GM23338 (cell line): Measurements from ENCODE around the gene GPR39. TPM values are rescaled to one million over a fixed set of nuclear protein-coding genes. Genes with fewer than 3 reads are reported as not detected.

Experiments
- ATAC-seq: fragments of 200-7000 bp; cut with Tn5 transposase; 3 replicates; pipeline ENCODE4 v1.9.1; 2020
- DNase-seq: peaks from one replicate; pipeline ENCODE4 v3.0.0-alpha.2; 2015; ENCODE audit warnings: low spot score
- H2AFZ ChIP-seq: fragments of 200-600 bp; sonication (generic); 2 replicates; pipeline ENCODE4 v1.8.0; 2016; ENCODE audit warnings: antibody characterized with exemption, mild to moderate bottlenecking, moderate library complexity
- H3F3A ChIP-seq: fragments of 200-600 bp; sonication (generic); replicated peaks from 2 replicates; pipeline ENCODE4 v1.8.0; 2017; ENCODE audit warnings: antibody characterized with exemption, mixed run types, low read depth
- H3K27ac ChIP-seq: fragments of 200-600 bp; sonication (generic); 2 replicates; pipeline ENCODE4 v1.6.1; 2016; ENCODE audit warnings: low read depth
- H3K27me3 ChIP-seq: fragments of 200-600 bp; sonication (generic); 2 replicates; pipeline ENCODE4 v1.8.0; 2016; ENCODE audit warnings: mild to moderate bottlenecking, mixed run types, moderate library complexity; ENCODE audit not compliant: insufficient read depth
- H3K36me3 ChIP-seq: fragments of 200-600 bp; sonication (generic); 2 replicates; pipeline ENCODE4 v1.8.0; 2016; ENCODE audit warnings: mild to moderate bottlenecking; ENCODE audit not compliant: insufficient read depth
- H3K4me1 ChIP-seq: fragments of 200-600 bp; sonication (generic); 2 replicates; pipeline ENCODE4 v1.8.0; 2016; ENCODE audit warnings: mild to moderate bottlenecking, moderate library complexity; ENCODE audit not compliant: insufficient read depth
- H3K4me2 ChIP-seq: fragments of 200-600 bp; sonication (generic); 2 replicates; pipeline ENCODE4 v1.7.1; 2017; ENCODE audit warnings: mixed run types
- H3K4me3 ChIP-seq: fragments of 200-600 bp; sonication (generic); 2 replicates; pipeline ENCODE4 v1.6.1; 2016; ENCODE audit warnings: mixed run types
- H3K79me2 ChIP-seq: fragments of 200-600 bp; sonication (generic); replicated peaks from 2 replicates; pipeline ENCODE4 v1.8.0; 2017; ENCODE audit warnings: mild to moderate bottlenecking; ENCODE audit not compliant: insufficient read depth
- H3K9me2 ChIP-seq: fragments of 200-600 bp; sonication (generic); 2 replicates; pipeline ENCODE4 v1.8.0; 2017; ENCODE audit not compliant: insufficient read depth
- H4K20me1 ChIP-seq: fragments of 200-600 bp; sonication (generic); replicated peaks from 2 replicates; pipeline ENCODE4 v1.8.0; 2017; ENCODE audit warnings: mild to moderate bottlenecking; ENCODE audit not compliant: insufficient read depth
- H3K27ac Mint-ChIP-seq: 2 replicates; pipeline ENCODE4 v1.8.0; 2020; ENCODE audit warnings: inconsistent platforms, mild to moderate bottlenecking, moderate library complexity, mixed read lengths
- H3K27me3 Mint-ChIP-seq: 3 replicates; pipeline ENCODE4 v1.8.0; 2022; ENCODE audit warnings: low read depth, mild to moderate bottlenecking, moderate library complexity, mixed read lengths, inconsistent platforms; ENCODE audit not compliant: insufficient read depth, poor library complexity
- H3K36me3 Mint-ChIP-seq: 3 replicates; pipeline ENCODE4 v1.8.0; 2021; ENCODE audit warnings: low read depth, mild to moderate bottlenecking, inconsistent platforms, moderate library complexity, mixed read lengths
- H3K4me1 Mint-ChIP-seq: 3 replicates; pipeline ENCODE4 v1.8.0; 2020; ENCODE audit warnings: mild to moderate bottlenecking, inconsistent platforms, mixed read lengths
- H3K4me3 Mint-ChIP-seq: 3 replicates; pipeline ENCODE4 v1.8.0; 2021; ENCODE audit warnings: moderate library complexity, mild to moderate bottlenecking, inconsistent platforms, mixed read lengths
- H3K9me3 Mint-ChIP-seq: 3 replicates; pipeline ENCODE4 v1.8.0; 2020; ENCODE audit warnings: moderate library complexity, mild to moderate bottlenecking, inconsistent platforms, mixed read lengths
- CREB1 ChIP-seq: fragments of 250-450 bp; sonication (Bioruptor Pico); IDR thresholded peaks from 2 replicates; pipeline ENCODE4 v1.5.0; 2020; ENCODE audit warnings: low read depth, mild to moderate bottlenecking, moderate library complexity
- CTCF ChIP-seq, 2 experiments: fragments of 200-600 bp in 1 of 2; sonication (generic) in 1 of 2; conservative IDR thresholded peaks; 2 replicates each; pipeline versions ENCODE4 v1.5.1 to v1.6.1; 2016 to 2017; ENCODE audit warnings: antibody characterized with exemption in 2 of 2, low read depth in 2 of 2, mild to moderate bottlenecking in 2 of 2, moderate library complexity in 1 of 2
- ETS1 ChIP-seq: IDR thresholded peaks from 2 replicates; pipeline ENCODE4 v1.6.1; 2016; ENCODE audit warnings: antibody characterized with exemption
- EZH2 ChIP-seq: fragments of 200-600 bp; sonication (generic); IDR thresholded peaks from one replicate; pipeline ENCODE4 v1.8.0; 2017; ENCODE audit warnings: antibody characterized with exemption, mild to moderate bottlenecking, low read depth; ENCODE audit not compliant: unreplicated experiment
- EZH2phosphoT487 ChIP-seq: fragments of 200-600 bp; sonication (generic); IDR thresholded peaks from one replicate; pipeline ENCODE4 v1.8.1; 2018; ENCODE audit warnings: antibody characterized with exemption; ENCODE audit not compliant: unreplicated experiment
- JUNB ChIP-seq: IDR thresholded peaks from one replicate; pipeline ENCODE4 v1.6.1; 2016; ENCODE audit warnings: antibody characterized with exemption; ENCODE audit not compliant: unreplicated experiment
- POLR2AphosphoS5 ChIP-seq: IDR thresholded peaks from 2 replicates; pipeline ENCODE4 v1.6.1; 2016; ENCODE audit warnings: antibody characterized with exemption, low read depth
- REST ChIP-seq: IDR thresholded peaks from one replicate; pipeline ENCODE4 v1.6.1; 2018; ENCODE audit warnings: antibody characterized with exemption; ENCODE audit not compliant: unreplicated experiment
- STAT1 ChIP-seq: IDR thresholded peaks from one replicate; pipeline ENCODE4 v1.6.1; 2016; ENCODE audit warnings: antibody characterized with exemption; ENCODE audit not compliant: unreplicated experiment
- ZNF114 ChIP-seq: fragments of 250-450 bp; sonication (Bioruptor Pico); IDR thresholded peaks from 2 replicates; pipeline ENCODE4 v1.5.0; 2020; ENCODE audit warnings: mild to moderate bottlenecking, moderate library complexity
- ZNF331 ChIP-seq: fragments of 250-450 bp; sonication (Bioruptor Pico); IDR thresholded peaks from 2 replicates; pipeline ENCODE4 v1.5.0; 2020; ENCODE audit warnings: low read depth, mild to moderate bottlenecking, moderate library complexity
- ZNF462 ChIP-seq: fragments of 250-450 bp; sonication (Bioruptor Pico); IDR thresholded peaks from 2 replicates; pipeline ENCODE4 v1.5.0; 2020; ENCODE audit warnings: mild to moderate bottlenecking, moderate library complexity
- polyA plus RNA-seq: library from polyadenylated mRNA; unstranded; fragments of >200 nt; fragmentation: Nextera tagmentation; extraction: Ambion mirVana; gene quantifications from 2 replicates; pipeline ENCODE4 v1.2.1, GENCODE V29; 2016
- total RNA-seq: library from RNA; depleted of rRNA; stranded (reverse); fragments of >200 nt; shearing (Covaris generic); gene quantifications from 2 replicates; pipeline ENCODE4 v1.2.3, GENCODE V29; 2014

GPR39 gene
- total and polyA plus RNA-seq, 2 experiments from 2014 or later, result 0.55 to 1.9 TPM

- no peak overlapping the region for H3K4me2 ChIP-seq
- no peaks in the 10 kb centered on the region for H3K36me3 ChIP-seq
- peaks cover 34% of the 10 kb centered on the region for H3K9me2 ChIP-seq
- Mint-ChIP-seq H3K9me3 (peaks cover 3% of the 10 kb centered on the region; the same call in 1 of the 3 replicates), H3K27me3 (peaks cover 5% of the 10 kb centered on the region), H3K36me3 (no peaks in the 10 kb centered on the region), H3K4me3 (no peak overlapping the region), H3K4me1 (peaks cover 17% of the 10 kb centered on the region), H3K27ac (no peak overlapping the region)
- H3K27me3 ChIP-seq, result no peaks in the 10 kb centered on the region
- H3K79me2 ChIP-seq, result no peaks in the 10 kb centered on the region
- TF ChIP-seq ETS1 (no peak), CTCF (conservative IDR thresholded peaks at IDR 0.05; ENCODE audit: low read depth in 2 of 2) (no peak), EZH2 (no peak), REST (no peak), ZNF331 (CRISPR knock-in tag) (no peak), STAT1 (no peak), POLR2AphosphoS5 (no peak), ZNF462 (CRISPR knock-in tag) (no peak), EZH2phosphoT487 (no peak), ZNF114 (no peak), CREB1 (CRISPR knock-in tag) (no peak), JUNB (no peak)
- H3K4me1 ChIP-seq, result peaks cover 14% of the 10 kb centered on the region; the same call in 1 of the 2 replicates
- H3F3A ChIP-seq, result no peaks in the 10 kb centered on the region
- H3K27ac ChIP-seq, result no peak overlapping the region
- ATAC-seq (no peak), DNase-seq (no peak)
- H3K4me3 ChIP-seq, result no peak overlapping the region
- no peak overlapping the region for H2AFZ ChIP-seq
- no peaks in the 10 kb centered on the region for H4K20me1 ChIP-seq
Measured at GRCh38 chr2:132633635-132634034, 217.0 kb downstream of the GPR39 start.
